ENCODE data around the gene GPC6.

GPC6 gene

GRCh38 chr13:93534181-93534700 lies 307.6 kb downstream of the GPC6 start:
- FAIRE-seq (no peak), DNase-seq (ENCODE audit: insufficient read length) (no peak)
- TF ChIP-seq TAF1 (IDR thresholded peaks at IDR 0.05; ENCODE audit: borderline replicate concordance, low read depth, low read length), result no peak
- TF ChIP-seq POLR2AphosphoS5 (IDR thresholded peaks at IDR 0.05; ENCODE audit: low read depth, low read length), result no peak
- no peak for TF ChIP-seq POLR2A (IDR thresholded peaks at IDR 0.05; ENCODE audit: low read depth, low read length)

- DNase-seq (ENCODE audit: insufficient read length) (no peak), FAIRE-seq (no peak)
- TF ChIP-seq POLR2AphosphoS5 (IDR thresholded peaks at IDR 0.05; ENCODE audit: low read depth, low read length) (no peak), POLR2A (IDR thresholded peaks at IDR 0.05; ENCODE audit: low read depth, low read length) (no peak), TAF1 (IDR thresholded peaks at IDR 0.05; ENCODE audit: borderline replicate concordance, low read depth, low read length) (no peak)
Measured at GRCh38 chr13:93535251-93535650, 308.6 kb downstream of the GPC6 start.

GRCh38 chr13:93539914-93540313 lies 313.3 kb downstream of the GPC6 start:
- TF ChIP-seq TAF1 (IDR thresholded peaks at IDR 0.05; ENCODE audit: borderline replicate concordance, low read depth, low read length), result no peak
- no peak for TF ChIP-seq POLR2A (IDR thresholded peaks at IDR 0.05; ENCODE audit: low read depth, low read length)
- no peak for TF ChIP-seq POLR2AphosphoS5 (IDR thresholded peaks at IDR 0.05; ENCODE audit: low read depth, low read length)
- no peak for FAIRE-seq
- DNase-seq (ENCODE audit: insufficient read length), result no peak

- TF ChIP-seq POLR2A (IDR thresholded peaks at IDR 0.05; ENCODE audit: low read depth, low read length) (no peak), POLR2AphosphoS5 (IDR thresholded peaks at IDR 0.05; ENCODE audit: low read depth, low read length) (no peak), TAF1 (IDR thresholded peaks at IDR 0.05; ENCODE audit: borderline replicate concordance, low read depth, low read length) (no peak)
- FAIRE-seq (no peak), DNase-seq (ENCODE audit: insufficient read length) (no peak)
Measured at GRCh38 chr13:93547886-93548285, 321.3 kb downstream of the GPC6 start.

GRCh38 chr13:93549326-93550005 lies 322.9 kb downstream of the GPC6 start:
- DNase-seq (ENCODE audit: insufficient read length), result no peak
- TF ChIP-seq POLR2A (IDR thresholded peaks at IDR 0.05; ENCODE audit: low read depth, low read length) (no peak), POLR2AphosphoS5 (IDR thresholded peaks at IDR 0.05; ENCODE audit: low read depth, low read length) (no peak), TAF1 (IDR thresholded peaks at IDR 0.05; ENCODE audit: borderline replicate concordance, low read depth, low read length) (no peak)
- no peak for FAIRE-seq

GRCh38 chr13:93550236-93550635 lies 323.6 kb downstream of the GPC6 start:
- DNase-seq (ENCODE audit: insufficient read length) (no peak), FAIRE-seq (no peak)
- TF ChIP-seq POLR2A (IDR thresholded peaks at IDR 0.05; ENCODE audit: low read depth, low read length) (no peak), TAF1 (IDR thresholded peaks at IDR 0.05; ENCODE audit: borderline replicate concordance, low read depth, low read length) (no peak), POLR2AphosphoS5 (IDR thresholded peaks at IDR 0.05; ENCODE audit: low read depth, low read length) (no peak)

- no peak for TF ChIP-seq POLR2AphosphoS5 (IDR thresholded peaks at IDR 0.05; ENCODE audit: low read depth, low read length)
- no peak for TF ChIP-seq TAF1 (IDR thresholded peaks at IDR 0.05; ENCODE audit: borderline replicate concordance, low read depth, low read length)
- TF ChIP-seq POLR2A (IDR thresholded peaks at IDR 0.05; ENCODE audit: low read depth, low read length), result no peak
- FAIRE-seq (no peak), DNase-seq (ENCODE audit: insufficient read length) (no peak)
Measured at GRCh38 chr13:93552596-93552995, 326.0 kb downstream of the GPC6 start.

GRCh38 chr13:93554514-93554913 lies 327.9 kb downstream of the GPC6 start:
- TF ChIP-seq POLR2AphosphoS5 (IDR thresholded peaks at IDR 0.05; ENCODE audit: low read depth, low read length), result no peak
- no peak for TF ChIP-seq POLR2A (IDR thresholded peaks at IDR 0.05; ENCODE audit: low read depth, low read length)
- no peak for TF ChIP-seq TAF1 (IDR thresholded peaks at IDR 0.05; ENCODE audit: borderline replicate concordance, low read depth, low read length)
- DNase-seq (ENCODE audit: insufficient read length) (no peak), FAIRE-seq (no peak)

GRCh38 chr13:93558637-93559036 lies 332.0 kb downstream of the GPC6 start:
- DNase-seq (ENCODE audit: insufficient read length) (no peak), FAIRE-seq (no peak)
- TF ChIP-seq TAF1 (IDR thresholded peaks at IDR 0.05; ENCODE audit: borderline replicate concordance, low read depth, low read length) (no peak), POLR2A (IDR thresholded peaks at IDR 0.05; ENCODE audit: low read depth, low read length) (no peak), POLR2AphosphoS5 (IDR thresholded peaks at IDR 0.05; ENCODE audit: low read depth, low read length) (no peak)

- DNase-seq (ENCODE audit: insufficient read length), result no peak
- TF ChIP-seq POLR2AphosphoS5 (IDR thresholded peaks at IDR 0.05; ENCODE audit: low read depth, low read length) (no peak), POLR2A (IDR thresholded peaks at IDR 0.05; ENCODE audit: low read depth, low read length) (no peak), TAF1 (IDR thresholded peaks at IDR 0.05; ENCODE audit: borderline replicate concordance, low read depth, low read length) (no peak)
- FAIRE-seq, result no peak
Measured at GRCh38 chr13:93559718-93560117, 333.1 kb downstream of the GPC6 start.

- DNase-seq (ENCODE audit: insufficient read length), result no peak
- TF ChIP-seq TAF1 (IDR thresholded peaks at IDR 0.05; ENCODE audit: borderline replicate concordance, low read depth, low read length) (no peak), POLR2A (IDR thresholded peaks at IDR 0.05; ENCODE audit: low read depth, low read length) (no peak), POLR2AphosphoS5 (IDR thresholded peaks at IDR 0.05; ENCODE audit: low read depth, low read length) (no peak)
- FAIRE-seq, result no peak
Measured at GRCh38 chr13:93561576-93562225, 335.1 kb downstream of the GPC6 start.

- FAIRE-seq, result no peak
- DNase-seq (ENCODE audit: insufficient read length), result no peak
- TF ChIP-seq POLR2AphosphoS5 (IDR thresholded peaks at IDR 0.05; ENCODE audit: low read depth, low read length) (no peak), TAF1 (IDR thresholded peaks at IDR 0.05; ENCODE audit: borderline replicate concordance, low read depth, low read length) (no peak), POLR2A (IDR thresholded peaks at IDR 0.05; ENCODE audit: low read depth, low read length) (no peak)
Measured at GRCh38 chr13:93562676-93563075, 336.1 kb downstream of the GPC6 start.
